HepG2 (cell line): ENCODE data around the gene EIF3A. TPM values are rescaled to one million over a fixed set of nuclear protein-coding genes. Genes with fewer than 3 reads are reported as not detected.

Experiments used
- CCAR2 ChIP-seq: fragments of 200-400 bp; formaldehyde crosslinking; optimal IDR thresholded peaks from 2 replicates; pipeline ENCODE3; 2018; ENCODE audit warnings: low read depth, mild to moderate bottlenecking, low read length, moderate library complexity
- CEBPB ChIP-seq: IDR thresholded peaks from 2 replicates; pipeline ENCODE4 v1.6.1; 2011; ENCODE audit warnings: low read depth, low read length, improper control_type of control experiment, borderline replicate concordance
- FOSL1 ChIP-seq: sonication (generic); formaldehyde crosslinking; IDR thresholded peaks from 2 replicates; pipeline ENCODE4 v1.9.0; 2021; ENCODE audit warnings: missing genetic modification reagents, borderline replicate concordance
- FOSL2 ChIP-seq: sonication (generic); formaldehyde crosslinking; IDR thresholded peaks from 2 replicates; pipeline ENCODE4 v1.4.0; 2020; ENCODE audit warnings: missing genetic modification reagents
- FOXK2 ChIP-seq: fragments of 450-650 bp; IDR thresholded peaks from 2 replicates; pipeline ENCODE4 v1.6.1; 2016
- GATAD2A ChIP-seq: IDR thresholded peaks from 2 replicates; pipeline ENCODE4 v1.6.1; 2016
- HCFC1 ChIP-seq: fragments of 150-350 bp; IDR thresholded peaks from 2 replicates; pipeline ENCODE4 v1.6.1; 2014; ENCODE audit warnings: low read depth, low read length
- KLF9 ChIP-seq: IDR thresholded peaks from 2 replicates; pipeline ENCODE4 v1.6.1; 2016; ENCODE audit warnings: low read depth
- SNAI1 ChIP-seq: sonication (generic); formaldehyde crosslinking; IDR thresholded peaks from 2 replicates; pipeline ENCODE4 v1.5.0; 2020; ENCODE audit warnings: mild to moderate bottlenecking, missing genetic modification reagents, borderline replicate concordance
- ZBTB8A ChIP-seq: sonication (generic); formaldehyde crosslinking; IDR thresholded peaks from 2 replicates; pipeline ENCODE4 v1.4.0; 2020; ENCODE audit warnings: mild to moderate bottlenecking, low read depth, missing genetic modification reagents, borderline replicate concordance
- ZFY ChIP-seq: sonication (generic); formaldehyde crosslinking; IDR thresholded peaks from 2 replicates; pipeline ENCODE4 v1.4.0; 2020; ENCODE audit warnings: missing genetic modification reagents
- ZNF569 ChIP-seq: sonication (generic); formaldehyde crosslinking; IDR thresholded peaks from 2 replicates; pipeline ENCODE4 v1.5.0; 2020; ENCODE audit warnings: mild to moderate bottlenecking, missing genetic modification reagents, moderate library complexity, borderline replicate concordance
- polyA plus RNA-seq, 8 experiments: library from polyadenylated mRNA; depleted of rRNA in 3 of 8; stranded (reverse) in 7 of 8; unstranded in 1 of 8; fragments of >200 nt; fragmentation: Illumina TruSeq in 4 of 8; extraction: Trizol in 4 of 8; gene quantifications; 2 replicates each; pipeline versions ENCODE4 v1.2.1 to v1.2.3, GENCODE V29; 2011 to 2016; ENCODE audit warnings: low read depth in 4 of 8, missing spikeins in 1 of 8, mixed read lengths in 1 of 8; ENCODE audit not compliant: insufficient read depth in 1 of 8
- total RNA-seq, 5 experiments: library from RNA; depleted of rRNA; stranded (reverse); fragments of >200 nt; fragmentation: Illumina TruSeq; extraction: Trizol; gene quantifications; 2 replicates each; pipeline ENCODE4 v1.2.3, GENCODE V29; 2016; ENCODE audit warnings: low read depth in 1 of 5
- TF ChIP-seq, protein P1 (sequence below): sonication (generic); formaldehyde crosslinking; IDR thresholded peaks from 2 replicates; pipeline ENCODE4 v1.4.0; 2020; ENCODE audit warnings: missing genetic modification reagents, mild to moderate bottlenecking, borderline replicate concordance
- TF ChIP-seq, protein P2 (sequence below): IDR thresholded peaks from 2 replicates; pipeline ENCODE4 v1.6.1; 2016
- TF ChIP-seq, protein P3 (sequence below): conservative IDR thresholded peaks from 2 replicates; pipeline ENCODE4 v1.6.1; 2018; ENCODE audit warnings: missing genetic modification reagents
- TF ChIP-seq, protein P4 (sequence below): sonication (generic); formaldehyde crosslinking; IDR thresholded peaks from 2 replicates; pipeline ENCODE4 v1.4.0; 2020; ENCODE audit warnings: missing genetic modification reagents
- TF ChIP-seq, protein P5 (sequence below): sonication (generic); formaldehyde crosslinking; IDR thresholded peaks from 2 replicates; pipeline ENCODE4 v1.4.0; 2020; ENCODE audit warnings: low read depth, mild to moderate bottlenecking, missing genetic modification reagents
- TF ChIP-seq, protein P6 (sequence below): IDR thresholded peaks from 2 replicates; pipeline ENCODE4 v1.6.1; 2016
- TF ChIP-seq, protein P7 (sequence below): sonication (generic); formaldehyde crosslinking; IDR thresholded peaks from 2 replicates; pipeline ENCODE4 v1.4.0; 2020; ENCODE audit warnings: missing genetic modification reagents, low read depth, mild to moderate bottlenecking, borderline replicate concordance

Gene EIF3A
- total and polyA plus RNA-seq, 2 of the 13 experiments (the other 11 are each of a cell fraction or from before 2014, with no cell fraction given) = 25.6 to 117 TPM

DNA sequence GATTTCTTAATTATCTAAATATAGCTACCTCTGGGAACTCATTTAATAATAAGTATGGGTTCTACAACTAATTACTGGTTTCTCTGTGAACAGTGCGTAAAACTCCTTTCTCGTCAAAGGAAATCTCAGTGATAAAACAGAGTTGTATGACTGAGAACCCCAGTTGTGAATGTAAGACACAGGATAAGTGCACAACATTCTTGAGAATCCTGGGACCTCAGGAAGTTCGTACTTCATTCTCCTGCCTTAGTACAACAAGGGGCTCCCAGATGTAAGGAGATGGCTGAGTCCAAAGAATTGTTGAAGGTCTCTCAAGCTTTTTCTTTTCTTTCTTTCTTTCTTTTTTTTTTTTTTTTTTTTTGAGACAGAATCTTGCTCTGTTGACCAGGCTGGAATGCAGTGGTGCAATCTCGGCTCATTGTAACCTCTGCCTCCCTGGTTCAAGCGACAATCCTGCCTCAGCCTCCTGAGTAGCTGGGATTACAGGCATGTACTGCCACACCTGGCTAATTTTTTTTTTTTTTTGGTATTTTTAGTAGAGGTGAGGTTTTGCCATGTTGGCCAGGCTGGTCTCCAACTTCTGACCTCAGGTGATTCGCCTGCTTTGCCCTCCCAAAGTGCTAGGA is 35.8 kb upstream of the EIF3A start (continued):
- TF ChIP-seq, protein P1, sequence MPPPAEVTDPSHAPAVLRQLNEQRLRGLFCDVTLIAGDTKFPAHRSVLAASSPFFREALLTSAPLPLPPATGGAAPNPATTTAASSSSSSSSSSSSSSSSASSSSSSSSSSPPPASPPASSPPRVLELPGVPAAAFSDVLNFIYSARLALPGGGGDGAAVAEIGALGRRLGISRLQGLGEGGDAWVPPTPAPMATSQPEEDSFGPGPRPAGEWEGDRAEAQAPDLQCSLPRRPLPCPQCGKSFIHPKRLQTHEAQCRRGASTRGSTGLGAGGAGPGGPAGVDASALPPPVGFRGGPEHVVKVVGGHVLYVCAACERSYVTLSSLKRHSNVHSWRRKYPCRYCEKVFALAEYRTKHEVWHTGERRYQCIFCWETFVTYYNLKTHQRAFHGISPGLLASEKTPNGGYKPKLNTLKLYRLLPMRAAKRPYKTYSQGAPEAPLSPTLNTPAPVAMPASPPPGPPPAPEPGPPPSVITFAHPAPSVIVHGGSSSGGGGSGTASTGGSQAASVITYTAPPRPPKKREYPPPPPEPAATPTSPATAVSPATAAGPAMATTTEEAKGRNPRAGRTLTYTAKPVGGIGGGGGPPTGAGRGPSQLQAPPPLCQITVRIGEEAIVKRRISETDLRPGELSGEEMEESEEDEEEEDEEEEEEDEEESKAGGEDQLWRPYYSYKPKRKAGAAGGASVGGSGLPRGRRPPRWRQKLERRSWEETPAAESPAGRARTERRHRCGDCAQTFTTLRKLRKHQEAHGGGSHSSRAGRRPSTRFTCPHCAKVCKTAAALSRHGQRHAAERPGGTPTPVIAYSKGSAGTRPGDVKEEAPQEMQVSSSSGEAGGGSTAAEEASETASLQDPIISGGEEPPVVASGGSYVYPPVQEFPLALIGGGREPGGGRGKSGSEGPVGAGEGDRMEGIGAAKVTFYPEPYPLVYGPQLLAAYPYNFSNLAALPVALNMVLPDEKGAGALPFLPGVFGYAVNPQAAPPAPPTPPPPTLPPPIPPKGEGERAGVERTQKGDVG (CRISPR knock-in tag) = no peak
- TF ChIP-seq ZBTB8A (CRISPR knock-in tag) (no peak), GATAD2A (CRISPR knock-in tag) (peak; percentile 17; the same call in 1 of the 2 replicates), HCFC1 (no peak), ZNF569 (no peak), CEBPB (0 out of 2 replicates have a peak, but pooled peaks have one; percentile 10), FOSL1 (CRISPR knock-in tag) (no peak), FOSL2 (CRISPR knock-in tag) (0 out of 2 replicates have a peak, but pooled peaks have one; percentile 13), KLF9 (CRISPR knock-in tag) (no peak), ZFY (CRISPR knock-in tag) (no peak), SNAI1 (CRISPR knock-in tag) (no peak), FOXK2 (no peak), CCAR2 (no peak)
- TF ChIP-seq, protein P2, sequence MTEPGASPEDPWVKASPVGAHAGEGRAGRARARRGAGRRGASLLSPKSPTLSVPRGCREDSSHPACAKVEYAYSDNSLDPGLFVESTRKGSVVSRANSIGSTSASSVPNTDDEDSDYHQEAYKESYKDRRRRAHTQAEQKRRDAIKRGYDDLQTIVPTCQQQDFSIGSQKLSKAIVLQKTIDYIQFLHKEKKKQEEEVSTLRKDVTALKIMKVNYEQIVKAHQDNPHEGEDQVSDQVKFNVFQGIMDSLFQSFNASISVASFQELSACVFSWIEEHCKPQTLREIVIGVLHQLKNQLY (CRISPR knock-in tag) = no peak
- TF ChIP-seq, protein P3, sequence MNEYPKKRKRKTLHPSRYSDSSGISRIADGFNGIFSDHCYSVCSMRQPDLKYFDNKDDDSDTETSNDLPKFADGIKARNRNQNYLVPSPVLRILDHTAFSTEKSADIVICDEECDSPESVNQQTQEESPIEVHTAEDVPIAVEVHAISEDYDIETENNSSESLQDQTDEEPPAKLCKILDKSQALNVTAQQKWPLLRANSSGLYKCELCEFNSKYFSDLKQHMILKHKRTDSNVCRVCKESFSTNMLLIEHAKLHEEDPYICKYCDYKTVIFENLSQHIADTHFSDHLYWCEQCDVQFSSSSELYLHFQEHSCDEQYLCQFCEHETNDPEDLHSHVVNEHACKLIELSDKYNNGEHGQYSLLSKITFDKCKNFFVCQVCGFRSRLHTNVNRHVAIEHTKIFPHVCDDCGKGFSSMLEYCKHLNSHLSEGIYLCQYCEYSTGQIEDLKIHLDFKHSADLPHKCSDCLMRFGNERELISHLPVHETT (CRISPR knock-in tag) = no peak
- TF ChIP-seq, protein P4, sequence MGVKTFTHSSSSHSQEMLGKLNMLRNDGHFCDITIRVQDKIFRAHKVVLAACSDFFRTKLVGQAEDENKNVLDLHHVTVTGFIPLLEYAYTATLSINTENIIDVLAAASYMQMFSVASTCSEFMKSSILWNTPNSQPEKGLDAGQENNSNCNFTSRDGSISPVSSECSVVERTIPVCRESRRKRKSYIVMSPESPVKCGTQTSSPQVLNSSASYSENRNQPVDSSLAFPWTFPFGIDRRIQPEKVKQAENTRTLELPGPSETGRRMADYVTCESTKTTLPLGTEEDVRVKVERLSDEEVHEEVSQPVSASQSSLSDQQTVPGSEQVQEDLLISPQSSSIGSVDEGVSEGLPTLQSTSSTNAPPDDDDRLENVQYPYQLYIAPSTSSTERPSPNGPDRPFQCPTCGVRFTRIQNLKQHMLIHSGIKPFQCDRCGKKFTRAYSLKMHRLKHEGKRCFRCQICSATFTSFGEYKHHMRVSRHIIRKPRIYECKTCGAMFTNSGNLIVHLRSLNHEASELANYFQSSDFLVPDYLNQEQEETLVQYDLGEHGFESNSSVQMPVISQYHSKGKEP = no peak
- TF ChIP-seq, protein P5, sequence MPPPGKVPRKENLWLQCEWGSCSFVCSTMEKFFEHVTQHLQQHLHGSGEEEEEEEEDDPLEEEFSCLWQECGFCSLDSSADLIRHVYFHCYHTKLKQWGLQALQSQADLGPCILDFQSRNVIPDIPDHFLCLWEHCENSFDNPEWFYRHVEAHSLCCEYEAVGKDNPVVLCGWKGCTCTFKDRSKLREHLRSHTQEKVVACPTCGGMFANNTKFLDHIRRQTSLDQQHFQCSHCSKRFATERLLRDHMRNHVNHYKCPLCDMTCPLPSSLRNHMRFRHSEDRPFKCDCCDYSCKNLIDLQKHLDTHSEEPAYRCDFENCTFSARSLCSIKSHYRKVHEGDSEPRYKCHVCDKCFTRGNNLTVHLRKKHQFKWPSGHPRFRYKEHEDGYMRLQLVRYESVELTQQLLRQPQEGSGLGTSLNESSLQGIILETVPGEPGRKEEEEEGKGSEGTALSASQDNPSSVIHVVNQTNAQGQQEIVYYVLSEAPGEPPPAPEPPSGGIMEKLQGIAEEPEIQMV (CRISPR knock-in tag) = no peak
- TF ChIP-seq, protein P6, sequence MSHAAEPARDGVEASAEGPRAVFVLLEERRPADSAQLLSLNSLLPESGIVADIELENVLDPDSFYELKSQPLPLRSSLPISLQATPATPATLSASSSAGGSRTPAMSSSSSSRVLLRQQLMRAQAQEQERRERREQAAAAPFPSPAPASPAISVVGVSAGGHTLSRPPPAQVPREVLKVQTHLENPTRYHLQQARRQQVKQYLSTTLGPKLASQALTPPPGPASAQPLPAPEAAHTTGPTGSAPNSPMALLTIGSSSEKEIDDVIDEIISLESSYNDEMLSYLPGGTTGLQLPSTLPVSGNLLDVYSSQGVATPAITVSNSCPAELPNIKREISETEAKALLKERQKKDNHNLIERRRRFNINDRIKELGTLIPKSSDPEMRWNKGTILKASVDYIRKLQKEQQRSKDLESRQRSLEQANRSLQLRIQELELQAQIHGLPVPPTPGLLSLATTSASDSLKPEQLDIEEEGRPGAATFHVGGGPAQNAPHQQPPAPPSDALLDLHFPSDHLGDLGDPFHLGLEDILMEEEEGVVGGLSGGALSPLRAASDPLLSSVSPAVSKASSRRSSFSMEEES (CRISPR knock-in tag) = no peak
- TF ChIP-seq, protein P7, sequence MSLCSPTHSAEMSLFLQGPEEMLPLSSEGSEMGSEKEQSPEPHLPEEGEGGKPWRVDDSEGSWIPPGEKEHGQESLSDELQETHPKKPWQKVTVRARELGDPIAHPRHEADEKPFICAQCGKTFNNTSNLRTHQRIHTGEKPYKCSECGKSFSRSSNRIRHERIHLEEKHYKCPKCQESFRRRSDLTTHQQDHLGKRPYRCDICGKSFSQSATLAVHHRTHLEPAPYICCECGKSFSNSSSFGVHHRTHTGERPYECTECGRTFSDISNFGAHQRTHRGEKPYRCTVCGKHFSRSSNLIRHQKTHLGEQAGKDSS (CRISPR knock-in tag) = no peak
